H1 (cell line): ENCODE results near the gene SEMA6A. TPM values are rescaled to one million over a fixed set of nuclear protein-coding genes. Genes with fewer than 3 reads are reported as not detected.

ENCODE experiments used
- CTCF ChIA-PET: fragments of 300-600 bp; sonication (Branson Sonifier 250); formaldehyde crosslinking; loops from one replicate; lab custom pipeline; 2021; ENCODE audit not compliant: partially characterized antibody; lab: Charles Lee
- POLR2A ChIA-PET: fragments of 300-600 bp; sonication (Branson Sonifier 250); formaldehyde crosslinking; loops from one replicate; lab custom pipeline; 2021; ENCODE audit warnings: inconsistent platforms; ENCODE audit not compliant: partially characterized antibody; lab: Charles Lee
- DNase-seq, 2 experiments: peaks; one replicate each; pipeline versions ENCODE4 v3.0.0 to v3.0.0-alpha.2; 2010 to 2022; ENCODE audit warnings: low spot score in 2 of 2, low read depth in 1 of 2, mixed read lengths in 1 of 2
- FAIRE-seq: peaks from 2 replicates; lab custom pipeline; 2011; peaks lifted over from hg19 to GRCh38; lab: Jason Lieb, UNC
- H2AFZ ChIP-seq: 2 replicates; pipeline ENCODE4 v1.8.1; 2012; ENCODE audit warnings: low read length, inconsistent platforms
- H2AK5ac ChIP-seq: 2 replicates; pipeline ENCODE4 v1.6.1; 2013; ENCODE audit warnings: low read depth, low read length
- H2BK120ac ChIP-seq: replicated peaks from 2 replicates; pipeline ENCODE3; 2013; ENCODE audit warnings: low read depth, low read length, inconsistent platforms
- H2BK12ac ChIP-seq: 2 replicates; pipeline ENCODE4 v1.6.1; 2013; ENCODE audit warnings: low read depth, low read length
- H2BK15ac ChIP-seq: 2 replicates; pipeline ENCODE4 v1.6.1; 2013; ENCODE audit warnings: low read length
- H2BK20ac ChIP-seq: 2 replicates; pipeline ENCODE4 v1.6.1; 2013; ENCODE audit warnings: low read length
- H2BK5ac ChIP-seq: 2 replicates; pipeline ENCODE4 v1.6.1; 2013; ENCODE audit warnings: low read depth, low read length
- H3K14ac ChIP-seq: 2 replicates; pipeline ENCODE4 v1.6.1; 2013; ENCODE audit warnings: inconsistent platforms; ENCODE audit not compliant: insufficient read length
- H3K18ac ChIP-seq: 2 replicates; pipeline ENCODE4 v1.6.1; 2013; ENCODE audit warnings: low read length; ENCODE audit errors: extremely low read depth
- H3K23ac ChIP-seq: 2 replicates; pipeline ENCODE4 v1.6.1; 2013; ENCODE audit warnings: inconsistent platforms; ENCODE audit not compliant: insufficient read length
- H3K23me2 ChIP-seq: 2 replicates; pipeline ENCODE4 v1.6.1; 2013; ENCODE audit warnings: low read depth, low read length
- H3K27ac ChIP-seq: 2 replicates; pipeline ENCODE4 v1.6.1; 2011; ENCODE audit warnings: low read depth, low read length, inconsistent platforms
- H3K27me3 ChIP-seq, 4 experiments: replicated peaks in 1 of 4; 1 replicate in 1 of 4; 2 replicates in 3 of 4; pipeline versions ENCODE4 v1.6.1 to v1.8.1; 2011 to 2013; ENCODE audit warnings: low read length in 3 of 4, mild to moderate bottlenecking in 3 of 4, inconsistent platforms in 2 of 4, mixed read lengths in 2 of 4, moderate library complexity in 1 of 4; ENCODE audit not compliant: control insufficient read depth in 3 of 4, insufficient read depth in 3 of 4; ENCODE audit errors: extremely low read depth in 1 of 4
- H3K36me3 ChIP-seq, 4 experiments: 2 replicates each; pipeline versions ENCODE4 v1.6.1 to v1.8.1; 2011 to 2013; ENCODE audit warnings: mild to moderate bottlenecking in 4 of 4, low read length in 3 of 4, moderate library complexity in 2 of 4, control low read depth in 1 of 4, inconsistent platforms in 1 of 4; ENCODE audit not compliant: insufficient read depth in 4 of 4, control insufficient read depth in 2 of 4
- H3K4ac ChIP-seq: replicated peaks from 2 replicates; pipeline ENCODE3; 2013; ENCODE audit warnings: low read length, low read depth, mixed read lengths, inconsistent platforms; ENCODE audit not compliant: insufficient read length
- H3K4me1 ChIP-seq, 4 experiments: replicated peaks in 1 of 4; 1 replicate in 1 of 4; 2 replicates in 3 of 4; pipeline versions ENCODE4 v1.6.1 to v1.8.1; 2011 to 2013; ENCODE audit warnings: low read length in 3 of 4, inconsistent platforms in 2 of 4, mixed read lengths in 1 of 4; ENCODE audit not compliant: insufficient read depth in 4 of 4, control insufficient read depth in 3 of 4
- H3K4me2 ChIP-seq, 2 experiments: 2 replicates each; pipeline versions ENCODE4 v1.6.1 to v1.8.1; 2011 to 2013; ENCODE audit warnings: low read depth in 2 of 2, low read length in 2 of 2, control low read depth in 1 of 2, inconsistent platforms in 1 of 2, mild to moderate bottlenecking in 1 of 2; ENCODE audit not compliant: insufficient read depth in 1 of 2
- H3K4me3 ChIP-seq, 4 experiments: fragments of 200-600, 300-600 bp in 1 of 4; sonication (generic), shearing (Covaris generic), sonication (Bioruptor Twin) in 1 of 4; 2 replicates each; pipeline versions ENCODE4 v1.5.1 to v1.8.1; 2011 to 2016; ENCODE audit warnings: low read length in 4 of 4, low read depth in 3 of 4, control low read depth in 2 of 4, inconsistent platforms in 2 of 4, mild to moderate bottlenecking in 2 of 4, mixed read lengths in 1 of 4, moderate library complexity in 1 of 4; ENCODE audit not compliant: insufficient read depth in 2 of 4; ENCODE audit errors: extremely low read depth in 1 of 4
- H3K56ac ChIP-seq: replicated peaks from 2 replicates; pipeline ENCODE3; 2013; ENCODE audit warnings: low read depth, mild to moderate bottlenecking, mixed read lengths, low read length, inconsistent platforms; ENCODE audit not compliant: insufficient read length
- H3K79me1 ChIP-seq: 2 replicates; pipeline ENCODE4 v1.6.1; 2013; ENCODE audit warnings: low read depth, low read length, control low read depth
- H3K79me2 ChIP-seq, 2 experiments: 2 replicates each; pipeline versions ENCODE4 v1.6.1 to v1.8.1; 2012 to 2013; ENCODE audit warnings: low read length in 2 of 2, mild to moderate bottlenecking in 2 of 2, inconsistent platforms in 1 of 2; ENCODE audit not compliant: insufficient read depth in 2 of 2, control insufficient read depth in 1 of 2
- H3K9ac ChIP-seq, 4 experiments: replicated peaks in 1 of 4; 1 replicate in 1 of 4; 2 replicates in 3 of 4; pipeline versions ENCODE4 v1.6.1 to v1.8.1; 2011 to 2013; ENCODE audit warnings: low read depth in 3 of 4, low read length in 3 of 4, control low read depth in 2 of 4, mild to moderate bottlenecking in 2 of 4, moderate library complexity in 2 of 4, inconsistent platforms in 1 of 4; ENCODE audit errors: extremely low read depth in 1 of 4
- H3K9me3 ChIP-seq, 2 experiments: 2 replicates each; pipeline versions ENCODE4 v1.6.1 to v1.8.1; 2012 to 2013; ENCODE audit warnings: mild to moderate bottlenecking in 2 of 2, moderate library complexity in 2 of 2, control low read depth in 1 of 2, inconsistent platforms in 1 of 2, low read depth in 1 of 2, low read length in 1 of 2, mixed read lengths in 1 of 2; ENCODE audit not compliant: insufficient read depth in 2 of 2
- H4K20me1 ChIP-seq, 2 experiments: replicated peaks in 1 of 2; 2 replicates each; pipeline versions ENCODE3 to v1.8.1; 2011 to 2013; ENCODE audit warnings: inconsistent platforms in 2 of 2, low read length in 2 of 2, mild to moderate bottlenecking in 1 of 2; ENCODE audit not compliant: insufficient read depth in 2 of 2, control insufficient read depth in 1 of 2
- H4K5ac ChIP-seq: 2 replicates; pipeline ENCODE4 v1.6.1; 2013; ENCODE audit warnings: low read length, low read depth, mixed read lengths, inconsistent platforms; ENCODE audit not compliant: insufficient read length
- H4K8ac ChIP-seq: 2 replicates; pipeline ENCODE4 v1.8.0; 2013; ENCODE audit warnings: mild to moderate bottlenecking, moderate library complexity, low read length, inconsistent platforms; ENCODE audit not compliant: insufficient read depth; ENCODE audit errors: extremely low read depth
- H4K91ac ChIP-seq: replicated peaks from 2 replicates; pipeline ENCODE3; 2013; ENCODE audit warnings: low read length, mixed read lengths, inconsistent platforms; ENCODE audit not compliant: insufficient read length
- BRCA1 ChIP-seq: IDR thresholded peaks from 2 replicates; pipeline ENCODE4 v1.6.1; 2012; ENCODE audit warnings: low read depth, low read length, improper control_type of control experiment
- CREB1 ChIP-seq: IDR thresholded peaks from 2 replicates; pipeline ENCODE4 v1.6.1; 2012; ENCODE audit warnings: inconsistent platforms
- POLR2AphosphoS5 ChIP-seq: IDR thresholded peaks from 2 replicates; pipeline ENCODE4 v1.6.1; 2011; ENCODE audit warnings: low read depth, low read length
- RFX5 ChIP-seq: IDR thresholded peaks from 2 replicates; pipeline ENCODE4 v1.6.1; 2011; ENCODE audit warnings: low read depth, low read length, improper control_type of control experiment, borderline replicate concordance
- TAF1 ChIP-seq: IDR thresholded peaks from 2 replicates; pipeline ENCODE4 v1.6.1; 2011; ENCODE audit warnings: mild to moderate bottlenecking, low read depth, low read length
- WGBS, 2 experiments: shearing (Covaris generic) in 1 of 2; methylation state at CpG; one replicate each; pipeline versions ENCODE4 v1.1.6 to v1.1.7; 2013 to 2015; ENCODE audit warnings: low lambda C conversion rate in 2 of 2, mixed read lengths in 2 of 2, inconsistent platforms in 1 of 2, low coverage in 1 of 2, missing lambda C conversion rate in 1 of 2; ENCODE audit not compliant: insufficient replicate concordance in 2 of 2, insufficient coverage in 1 of 2, insufficient read length in 1 of 2; ENCODE audit errors: extremely low coverage in 1 of 2, missing lambda C conversion rate in 1 of 2; 5-methylcytosine and 5-hydroxymethylcytosine counted together
- polyA plus RNA-seq, 7 experiments: library from polyadenylated mRNA; depleted of rRNA in 3 of 7; stranded (reverse) in 5 of 7; unstranded in 2 of 7; fragments of >200 nt in 5 of 7; fragments of 200-250 nt in 2 of 7; gene quantifications; 1 replicate in 5 of 7; 2 replicates in 1 of 7; 4 replicates in 1 of 7; pipeline versions ENCODE4 v1.2.1 to v1.2.3, GENCODE V29; 2011 to 2013; ENCODE audit warnings: missing spikeins in 2 of 7, mixed read lengths in 2 of 7
- total RNA-seq: library from RNA; stranded (reverse); fragmentation: NEBNext Ultra II Directional; extraction: Animal tissue kit (Norgen Biotek cat#: 25700); gene quantifications from 2 replicates; pipeline ENCODE4 v1.2.1, GENCODE V29; 2021
- TF ChIP-seq, protein P1 (sequence below): IDR thresholded peaks from 2 replicates; pipeline ENCODE4 v1.6.1; 2012; ENCODE audit warnings: low read length, inconsistent platforms

The SEMA6A gene
- total and polyA plus RNA-seq, 2 of the 8 experiments (the other 6 are each of a cell fraction or from before 2014, with no cell fraction given): 78.3 to 277 TPM

DNA sequence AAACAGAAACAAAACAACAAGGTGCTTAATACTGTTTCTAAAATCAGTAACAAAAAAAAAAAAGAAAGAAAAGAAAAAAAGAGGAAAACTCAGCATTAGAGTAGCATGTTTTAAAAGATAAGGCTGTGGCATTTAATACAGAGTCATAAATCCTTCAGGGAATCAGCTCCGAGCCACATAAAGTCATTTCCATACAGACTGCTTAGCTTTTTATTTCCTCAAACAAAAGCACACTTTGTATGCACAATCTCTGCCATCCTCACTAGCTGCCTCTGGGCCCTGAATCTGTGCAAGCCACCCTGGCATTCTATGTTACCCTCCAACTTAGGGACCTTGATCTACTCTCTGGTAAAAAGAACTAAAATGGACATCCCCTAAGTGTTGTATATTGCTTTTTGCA lies 87.6 kb downstream of the SEMA6A start:
- H2BK12ac ChIP-seq: no peak overlapping the region
- no peak overlapping the region for H3K4me3 ChIP-seq
- WGBS, 2 experiments: 100% methylated on average over 1 of the region's 1 CpG; no CpG with 5 or more reads in 1 of the 2 experiments
- H3K9ac ChIP-seq: no peak overlapping the region
- ChIA-PET CTCF (no interaction called here), POLR2A (no interaction called here)
- H3K23me2 ChIP-seq: no peaks in the 10 kb centered on the region
- H2BK20ac ChIP-seq: no peak overlapping the region
- no peak overlapping the region for H2BK5ac ChIP-seq
- H4K8ac ChIP-seq: no peak overlapping the region
- H2AFZ ChIP-seq: no peak overlapping the region
- H4K20me1 ChIP-seq: peaks cover 0 to 10% of the 10 kb centered on the region in 2 experiments
- H3K27ac ChIP-seq: no peak overlapping the region
- H3K4me2 ChIP-seq: no peak overlapping the region
- no peaks in the 10 kb centered on the region for H3K27me3 ChIP-seq
- H3K79me1 ChIP-seq: peaks cover 2% of the 10 kb centered on the region; the same call in 1 of the 2 replicates
- no peak for FAIRE-seq
- no peak overlapping the region for H3K18ac ChIP-seq
- no peak overlapping the region for H4K91ac ChIP-seq
- no peak overlapping the region for H3K14ac ChIP-seq
- H3K23ac ChIP-seq: no peak overlapping the region
- H3K9me3 ChIP-seq: no peaks in the 10 kb centered on the region
- H3K36me3 ChIP-seq: peaks cover 51 to 100% (median 74%) of the 10 kb centered on the region in 4 experiments
- H2BK15ac ChIP-seq: no peak overlapping the region
- no peak overlapping the region for H2AK5ac ChIP-seq
- H3K4ac ChIP-seq: no peak overlapping the region
- no peak overlapping the region for H4K5ac ChIP-seq
- no peak overlapping the region for H2BK120ac ChIP-seq
- no peak overlapping the region for H3K56ac ChIP-seq
- no peaks in the 10 kb centered on the region; a peak in 1 of 7 replicates for H3K4me1 ChIP-seq
- TF ChIP-seq TAF1 (no peak), POLR2AphosphoS5 (no peak), BRCA1 (no peak), CREB1 (no peak), RFX5 (no peak)
- TF ChIP-seq, protein P1, sequence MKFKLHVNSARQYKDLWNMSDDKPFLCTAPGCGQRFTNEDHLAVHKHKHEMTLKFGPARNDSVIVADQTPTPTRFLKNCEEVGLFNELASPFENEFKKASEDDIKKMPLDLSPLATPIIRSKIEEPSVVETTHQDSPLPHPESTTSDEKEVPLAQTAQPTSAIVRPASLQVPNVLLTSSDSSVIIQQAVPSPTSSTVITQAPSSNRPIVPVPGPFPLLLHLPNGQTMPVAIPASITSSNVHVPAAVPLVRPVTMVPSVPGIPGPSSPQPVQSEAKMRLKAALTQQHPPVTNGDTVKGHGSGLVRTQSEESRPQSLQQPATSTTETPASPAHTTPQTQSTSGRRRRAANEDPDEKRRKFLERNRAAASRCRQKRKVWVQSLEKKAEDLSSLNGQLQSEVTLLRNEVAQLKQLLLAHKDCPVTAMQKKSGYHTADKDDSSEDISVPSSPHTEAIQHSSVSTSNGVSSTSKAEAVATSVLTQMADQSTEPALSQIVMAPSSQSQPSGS: no peak
- TF ChIP-seq, all 59 proteins: peak for 0
- DNase-seq: no peak
- peaks cover 0 to 5% of the 10 kb centered on the region in 2 experiments; a peak in 1 of 4 replicates for H3K79me2 ChIP-seq
